KOPT-K1 (cell line): ENCODE measurements around the gene A2M.

Experiments used
- H3K27ac ChIP-seq: fragments of 200-600 bp; sonication (generic); 2 replicates; pipeline ENCODE4 v1.5.1; 2016; ENCODE audit warnings: antibody characterized with exemption, mild to moderate bottlenecking, low read depth, low read length; ENCODE audit not compliant: poor library complexity, severe bottlenecking
- H3K36me3 ChIP-seq: fragments of 200-600 bp; sonication (generic); 2 replicates; pipeline ENCODE4 v1.5.1; 2017; ENCODE audit warnings: antibody characterized with exemption, mild to moderate bottlenecking, low read length, moderate library complexity; ENCODE audit not compliant: insufficient read depth
- H3K9me3 ChIP-seq: fragments of 200-600 bp; sonication (generic); 2 replicates; pipeline ENCODE4 v1.5.1; 2017; ENCODE audit warnings: antibody characterized with exemption, low read length, mild to moderate bottlenecking; ENCODE audit not compliant: insufficient read depth, poor library complexity, severe bottlenecking

Gene A2M

DNA sequence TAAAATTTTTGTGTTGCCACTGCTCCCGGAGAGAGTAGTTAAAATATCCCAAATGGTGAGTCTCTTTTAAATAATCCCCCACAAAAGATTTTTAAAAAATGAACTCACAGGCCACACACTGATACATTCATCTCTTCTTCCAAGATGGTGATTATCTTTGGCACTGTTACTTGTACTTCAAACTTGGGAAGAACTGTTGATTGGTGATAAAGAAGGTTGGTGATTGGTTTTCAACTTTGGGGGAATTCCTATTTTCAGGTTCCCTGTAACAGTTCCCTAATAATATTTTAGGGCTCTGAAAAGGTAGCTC lies 6.6 kb downstream of the A2M start:
- H3K27ac ChIP-seq = no peak overlapping the region
- H3K36me3 ChIP-seq = no peaks in the 10 kb centered on the region
- no peaks in the 10 kb centered on the region for H3K9me3 ChIP-seq

DNA sequence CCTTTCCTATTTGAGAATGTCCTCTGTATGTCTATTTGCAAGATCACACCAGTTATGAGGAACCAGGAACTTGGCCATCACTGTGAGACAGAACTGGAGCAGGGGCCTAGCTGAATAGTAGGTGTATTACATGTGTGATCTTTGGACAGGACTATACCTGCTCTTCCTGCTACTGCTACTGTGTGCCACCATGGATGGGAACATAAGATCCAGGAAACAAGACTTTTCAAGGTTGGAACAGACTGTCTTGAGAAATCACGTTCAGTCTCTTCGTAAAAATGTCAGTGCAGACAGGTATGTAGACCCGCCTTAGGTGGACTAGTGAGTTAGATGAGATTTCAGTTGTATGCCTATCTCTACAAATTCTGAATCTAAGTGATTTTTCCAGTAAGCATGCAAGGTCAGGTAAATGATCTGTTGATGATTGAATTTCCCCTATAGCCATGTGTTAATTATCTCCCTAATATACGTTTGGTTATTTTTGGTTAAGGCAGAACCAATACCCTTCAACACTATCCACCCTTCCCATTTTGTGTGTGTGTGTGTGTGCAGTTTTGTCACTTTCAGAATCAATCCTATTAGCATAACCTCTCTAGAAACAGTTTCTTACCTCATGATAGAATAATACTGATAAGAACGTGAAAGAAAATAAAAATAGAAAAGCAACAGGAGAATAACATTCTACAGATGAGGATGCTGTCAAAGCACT lies 7.1 kb downstream of the A2M start:
- Histone ChIP-seq H3K27ac (no peak overlapping the region), H3K36me3 (no peaks in the 10 kb centered on the region), H3K9me3 (no peaks in the 10 kb centered on the region)

DNA sequence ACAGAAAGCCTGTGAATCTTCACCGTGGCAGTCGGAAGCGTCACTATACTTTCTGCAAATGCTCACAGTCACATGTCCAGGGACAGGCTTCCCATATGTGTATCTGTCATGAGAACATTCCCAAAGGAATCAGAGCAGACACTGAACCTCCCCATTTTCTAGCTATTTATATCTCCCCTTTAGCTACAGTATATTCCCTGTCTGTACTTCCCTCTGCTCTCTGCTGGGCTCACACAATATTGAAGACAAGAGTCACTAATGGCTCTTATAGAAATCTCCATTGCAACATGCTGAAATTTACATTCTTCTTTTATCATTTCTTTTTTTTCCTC lies 8.2 kb downstream of the A2M start:
- Histone ChIP-seq H3K36me3 (no peaks in the 10 kb centered on the region), H3K27ac (no peak overlapping the region), H3K9me3 (no peaks in the 10 kb centered on the region)

DNA sequence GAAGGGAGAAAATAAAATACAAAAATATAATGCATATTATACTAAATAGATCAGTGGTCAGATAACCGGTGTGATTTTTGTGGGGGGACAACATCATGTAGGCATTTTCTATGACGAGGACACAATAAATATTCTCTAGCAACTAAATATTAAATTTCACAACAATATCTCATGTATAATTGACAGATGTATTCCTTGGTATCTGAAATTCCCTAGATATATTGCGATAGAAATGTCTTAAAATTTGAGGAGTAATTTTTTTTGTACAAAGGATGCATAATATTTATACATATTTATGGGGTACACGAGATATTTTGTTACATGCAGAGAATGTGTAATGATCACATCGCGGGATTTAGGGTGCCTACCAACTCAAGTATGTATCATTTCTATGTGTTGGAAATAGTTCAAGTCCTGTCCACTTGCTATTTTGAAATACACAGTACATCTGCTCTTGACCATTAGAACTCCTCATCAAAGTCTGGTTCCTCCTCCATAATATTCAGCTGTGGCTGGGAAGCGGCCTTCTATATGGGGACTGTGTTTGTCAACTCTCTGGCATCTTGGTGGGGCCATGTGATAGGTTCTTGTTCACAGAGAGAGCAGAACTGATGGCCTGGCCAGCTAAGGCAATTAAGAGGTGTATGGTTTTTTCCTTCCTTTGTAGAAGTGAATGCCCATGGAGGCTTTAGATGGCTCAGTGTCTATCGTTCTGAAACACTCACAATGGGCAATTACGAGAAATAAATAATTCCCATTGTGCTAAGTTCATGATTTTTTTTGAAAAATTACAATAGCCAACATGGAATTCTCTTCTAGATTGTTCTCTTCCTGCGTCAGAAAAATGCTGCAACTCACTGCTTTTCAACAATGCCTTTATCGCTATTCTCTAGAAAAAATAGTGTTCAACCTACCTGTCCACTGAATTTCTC lies 8.8 kb downstream of the A2M start:
- no peak overlapping the region for H3K27ac ChIP-seq
- no peaks in the 10 kb centered on the region for H3K36me3 ChIP-seq
- no peaks in the 10 kb centered on the region for H3K9me3 ChIP-seq

DNA sequence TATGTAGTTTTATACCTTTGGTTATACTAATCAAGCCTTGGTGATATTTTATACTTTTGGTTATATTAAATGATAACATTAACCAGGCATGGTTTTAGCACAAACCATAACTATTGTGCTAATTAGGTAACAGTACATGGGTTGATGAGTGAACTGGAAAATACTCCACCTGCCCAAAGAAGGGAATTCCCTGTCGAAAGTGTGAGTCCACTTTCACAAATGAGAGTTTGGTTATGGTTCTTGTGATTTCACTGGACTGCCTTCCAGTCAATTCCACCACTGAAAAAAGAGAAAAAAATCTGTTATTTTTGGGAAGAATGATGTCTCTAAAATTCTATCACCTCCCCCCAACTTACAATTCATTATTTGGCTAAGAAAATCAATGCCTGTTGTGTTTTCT lies 9.7 kb downstream of the A2M start:
- Histone ChIP-seq H3K27ac (no peak overlapping the region), H3K9me3 (no peaks in the 10 kb centered on the region), H3K36me3 (no peaks in the 10 kb centered on the region)

DNA sequence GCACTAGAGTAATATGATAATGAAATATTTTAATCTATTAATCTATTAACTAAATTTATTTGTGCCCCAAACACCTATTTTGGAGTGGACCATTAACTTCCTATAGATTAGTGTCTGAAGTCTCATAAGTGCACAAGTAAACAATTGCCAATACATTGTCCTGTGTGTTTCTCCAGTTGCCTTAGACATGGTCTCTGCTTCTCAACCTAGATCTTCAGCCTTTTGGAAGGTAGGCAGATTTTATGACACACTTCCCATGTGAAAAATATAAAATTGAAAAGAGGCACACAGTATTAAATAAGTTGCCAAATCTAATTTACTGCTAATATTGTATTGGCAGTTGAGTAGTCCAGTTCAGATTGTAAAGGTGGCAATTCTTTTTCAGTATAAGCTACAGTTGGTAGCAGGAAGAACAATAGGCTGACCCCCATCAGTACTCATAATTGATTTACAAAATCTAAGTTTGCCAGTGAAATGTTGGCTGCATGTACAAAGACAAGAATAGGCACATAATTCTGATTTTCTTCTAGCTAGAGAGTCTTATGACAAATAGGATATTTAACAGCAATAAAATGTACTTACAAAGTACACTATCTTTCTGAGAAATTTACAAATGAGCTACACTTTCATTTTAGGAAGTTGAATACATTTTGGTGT lies 10.8 kb downstream of the A2M start:
- no peaks in the 10 kb centered on the region for H3K36me3 ChIP-seq
- no peaks in the 10 kb centered on the region for H3K9me3 ChIP-seq
- H3K27ac ChIP-seq = no peak overlapping the region

DNA sequence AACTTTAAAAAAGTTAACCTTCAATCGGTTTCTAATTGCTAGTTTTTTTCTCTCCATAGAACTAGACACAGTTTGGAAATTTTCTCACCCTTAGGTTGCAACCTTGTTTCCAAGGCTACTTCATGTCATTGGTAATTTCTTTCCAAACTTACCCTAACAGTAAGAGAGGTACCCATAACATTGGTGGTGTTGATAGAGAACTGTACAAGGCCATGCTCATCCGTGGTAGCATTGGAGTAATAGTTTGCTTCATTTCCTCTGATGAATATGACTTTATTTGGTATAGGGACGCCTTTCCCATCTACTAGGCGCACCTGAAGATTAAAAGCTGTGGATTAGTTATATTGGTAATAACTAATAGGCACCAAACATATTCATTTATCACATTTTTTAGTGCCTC lies 11.6 kb downstream of the A2M start:
- Histone ChIP-seq H3K27ac (no peak overlapping the region), H3K9me3 (no peaks in the 10 kb centered on the region), H3K36me3 (no peaks in the 10 kb centered on the region)

DNA sequence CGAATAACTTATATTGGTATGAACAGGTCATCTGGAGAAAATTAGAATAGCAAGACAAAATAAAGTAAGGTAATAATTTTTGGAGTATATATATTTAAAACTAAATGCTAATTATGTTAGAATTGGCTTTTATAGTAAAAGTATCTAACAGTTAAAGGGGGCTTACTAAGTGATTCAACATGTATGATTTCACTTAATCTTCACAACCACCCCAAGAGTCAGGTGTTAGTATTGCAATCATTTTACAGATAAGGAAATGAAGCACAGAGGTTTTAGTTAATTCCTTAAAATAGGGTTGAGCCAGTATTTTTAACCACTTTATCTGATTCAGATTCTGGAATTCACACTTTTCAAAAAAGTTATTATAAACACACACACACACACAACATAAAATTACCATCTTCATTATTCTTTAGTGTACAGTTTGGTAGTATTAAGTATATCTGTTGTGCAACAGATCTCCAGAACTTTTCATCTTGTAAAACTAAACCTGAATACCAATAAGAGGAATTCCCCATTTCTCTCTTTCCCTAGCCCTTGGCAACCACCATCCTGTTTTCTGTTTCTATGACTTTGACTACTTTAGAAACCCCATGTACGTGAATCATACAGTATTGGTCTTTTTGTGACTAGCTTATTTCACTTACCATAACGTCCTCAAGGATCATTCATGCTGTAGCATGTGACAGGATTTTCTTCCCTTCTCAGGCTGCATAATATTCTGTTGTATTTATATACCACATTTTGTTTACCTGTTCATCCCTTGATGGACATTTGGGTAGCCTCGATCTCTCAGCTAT lies 12.5 kb downstream of the A2M start:
- no peaks in the 10 kb centered on the region for H3K36me3 ChIP-seq
- H3K9me3 ChIP-seq = no peaks in the 10 kb centered on the region
- H3K27ac ChIP-seq = no peak overlapping the region

DNA sequence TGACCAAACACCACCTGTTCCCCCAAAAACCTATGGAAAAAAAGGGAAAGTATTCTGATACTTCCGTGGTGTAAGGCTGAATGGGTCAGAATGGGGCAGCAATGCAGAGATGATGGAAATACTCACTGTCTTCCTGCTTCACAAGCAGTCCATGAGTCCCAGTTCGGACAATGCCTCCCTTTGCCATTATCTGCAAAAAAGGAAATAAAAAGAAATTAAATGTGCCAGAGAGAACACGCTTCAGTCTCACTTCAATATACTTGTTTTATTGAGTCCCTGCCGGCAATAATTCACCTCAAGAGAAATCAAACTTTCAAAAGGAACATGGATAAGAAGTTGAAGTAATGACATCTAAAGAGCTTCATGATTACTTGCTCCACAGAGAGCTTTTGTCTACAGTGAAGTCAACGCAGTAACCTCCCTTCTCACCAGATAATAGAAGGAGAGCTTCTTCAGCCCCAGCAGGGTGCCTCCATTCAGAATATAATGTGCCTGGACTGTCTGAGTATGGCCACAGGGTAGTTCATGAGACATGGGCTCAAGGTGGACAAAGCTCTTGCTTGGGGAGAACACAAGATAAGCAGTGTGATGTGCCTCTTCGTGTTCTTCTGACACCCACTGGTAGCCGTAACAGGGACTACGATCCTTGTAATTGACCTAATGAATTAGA lies 14.6 kb downstream of the A2M start:
- no peaks in the 10 kb centered on the region for H3K36me3 ChIP-seq
- no peaks in the 10 kb centered on the region for H3K9me3 ChIP-seq
- H3K27ac ChIP-seq = no peak overlapping the region

DNA sequence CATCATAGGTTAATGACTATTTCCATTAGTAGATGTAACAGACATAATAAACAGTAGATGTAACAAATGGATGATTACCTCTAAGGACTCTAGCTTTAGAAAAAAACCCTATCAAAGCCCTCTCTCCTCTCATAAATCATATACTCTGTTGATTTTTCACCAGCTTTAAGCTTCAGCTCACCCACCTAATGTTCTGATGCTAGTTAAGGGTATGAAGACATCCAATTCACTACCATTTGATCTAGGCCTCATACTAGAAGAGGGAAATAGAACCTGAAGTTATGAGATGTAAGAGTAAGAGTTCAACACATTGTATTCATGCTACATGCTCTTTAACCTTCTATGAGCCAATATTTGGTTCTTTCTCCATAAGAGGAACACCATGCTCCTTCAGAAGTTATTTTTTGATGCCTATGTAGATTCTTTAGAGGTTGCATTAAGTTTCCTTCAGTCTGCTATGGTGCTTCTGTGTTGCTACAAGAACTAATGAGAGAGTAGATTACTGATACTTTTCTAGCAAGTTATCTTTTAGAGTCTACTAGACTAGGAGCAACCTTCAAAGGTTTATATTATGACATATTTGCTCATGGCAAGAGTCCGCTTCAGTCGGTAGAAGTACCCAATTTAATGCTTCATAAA lies 16.0 kb downstream of the A2M start:
- Histone ChIP-seq H3K9me3 (no peaks in the 10 kb centered on the region), H3K36me3 (no peaks in the 10 kb centered on the region)

DNA sequence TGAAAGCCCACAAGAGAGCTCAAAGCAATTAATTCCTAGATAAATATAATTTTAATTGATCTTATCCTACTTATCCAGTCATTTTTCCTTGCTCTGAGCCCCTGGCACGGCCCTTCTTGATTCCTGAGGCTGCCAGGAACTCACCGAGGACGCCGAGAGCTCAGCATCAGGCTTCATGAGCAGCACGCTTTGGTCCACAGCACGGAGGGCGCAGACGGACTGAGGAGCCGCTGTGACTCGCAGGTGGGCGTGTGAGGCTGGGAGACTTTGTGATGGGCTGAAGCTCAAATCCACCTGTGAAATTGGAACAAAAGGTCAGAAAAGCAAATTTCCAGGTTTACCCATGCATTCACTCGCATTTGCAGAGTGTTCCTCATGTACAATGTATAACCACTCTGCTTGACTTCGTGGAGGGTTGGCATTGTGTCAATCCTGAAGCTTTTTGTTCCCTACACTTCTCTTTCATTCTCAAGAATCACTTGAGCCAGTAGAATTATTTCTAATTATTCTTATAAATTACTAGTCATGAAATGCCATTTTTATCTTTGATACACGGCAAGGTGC lies 17.2 kb downstream of the A2M start:
- no peak overlapping the region for H3K27ac ChIP-seq
- no peaks in the 10 kb centered on the region for H3K9me3 ChIP-seq
- no peaks in the 10 kb centered on the region for H3K36me3 ChIP-seq

More for the DNA sequence above, 16.0 kb downstream of the A2M start:
- H3K27ac ChIP-seq = no peak overlapping the region

DNA sequence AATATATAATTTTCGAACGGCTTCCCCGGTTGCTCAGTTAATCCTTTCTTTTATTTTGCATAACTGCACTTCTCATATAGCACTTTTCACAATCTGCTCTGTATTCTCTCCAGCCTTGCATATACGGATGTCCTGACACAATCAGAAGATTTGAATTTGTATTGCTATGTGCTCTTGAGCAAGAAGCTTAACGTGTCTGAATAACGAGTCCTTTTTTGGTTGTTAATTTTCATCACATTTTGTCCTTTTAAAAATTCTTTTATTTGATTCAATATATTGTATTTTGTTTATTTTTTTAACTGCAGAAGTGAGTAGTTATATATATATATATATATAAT lies 17.6 kb downstream of the A2M start:
- Histone ChIP-seq H3K36me3 (no peaks in the 10 kb centered on the region), H3K27ac (no peak overlapping the region), H3K9me3 (no peaks in the 10 kb centered on the region)

DNA sequence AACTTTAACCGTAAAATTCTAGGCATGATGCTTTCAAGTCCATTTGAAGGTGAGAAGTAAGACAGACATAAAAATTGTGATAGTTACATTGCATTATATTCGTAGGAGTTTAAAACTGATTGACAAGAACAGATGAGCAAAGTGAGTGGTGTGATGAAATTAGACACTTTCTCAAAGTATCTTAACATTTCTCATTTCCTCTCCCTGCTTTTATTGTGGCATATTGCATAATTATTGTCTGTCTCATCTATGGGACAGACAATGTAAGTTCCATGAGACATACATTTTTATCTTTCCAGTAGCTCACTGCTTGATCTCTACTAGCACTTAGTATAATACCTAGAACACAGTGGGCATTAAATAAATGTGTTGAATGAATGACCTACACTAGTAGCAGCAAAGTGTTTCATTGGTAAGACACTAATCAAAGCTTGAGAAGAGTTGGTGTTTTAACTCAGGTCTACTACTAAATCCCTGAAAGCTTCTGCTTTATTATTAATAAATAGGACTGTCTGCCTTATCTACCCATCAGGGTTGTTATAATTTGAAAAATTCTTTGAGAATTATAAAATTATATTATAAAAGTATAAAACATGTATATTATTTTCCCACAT lies 19.0 kb downstream of the A2M start:
- Histone ChIP-seq H3K27ac (no peak overlapping the region), H3K36me3 (no peaks in the 10 kb centered on the region), H3K9me3 (no peaks in the 10 kb centered on the region)

DNA sequence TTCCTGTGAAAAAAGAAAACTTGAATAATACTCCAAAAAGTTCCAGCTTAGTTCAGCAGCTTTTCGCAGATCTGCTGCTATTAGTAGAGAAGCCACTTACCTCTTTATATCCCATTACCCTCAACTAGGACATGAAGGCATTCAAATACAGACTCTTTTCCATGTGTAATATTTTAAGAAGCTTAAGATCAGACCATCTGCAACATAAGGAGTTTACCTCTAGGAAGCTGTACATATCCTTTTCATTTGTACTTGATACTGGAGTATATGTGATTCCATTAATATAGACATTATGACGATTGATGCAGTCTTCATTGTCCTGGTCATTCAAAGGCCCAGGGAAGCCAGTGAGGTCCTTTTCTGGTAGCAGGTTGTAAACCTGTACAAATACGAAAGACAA lies 20.4 kb downstream of the A2M start:
- Histone ChIP-seq H3K9me3 (no peaks in the 10 kb centered on the region), H3K36me3 (no peaks in the 10 kb centered on the region), H3K27ac (no peak overlapping the region)
